ENCODE data around the gene LTB4R2.
A peak's percentile ranks its signal among the peaks of the same experiment; 100 is the strongest.
"Not testable (repeated sequence)": the region's sequence is repeated elsewhere in the genome, so short reads cannot be mapped to it uniquely, and the experiment has no call there.

LTB4R2 gene

DNA sequence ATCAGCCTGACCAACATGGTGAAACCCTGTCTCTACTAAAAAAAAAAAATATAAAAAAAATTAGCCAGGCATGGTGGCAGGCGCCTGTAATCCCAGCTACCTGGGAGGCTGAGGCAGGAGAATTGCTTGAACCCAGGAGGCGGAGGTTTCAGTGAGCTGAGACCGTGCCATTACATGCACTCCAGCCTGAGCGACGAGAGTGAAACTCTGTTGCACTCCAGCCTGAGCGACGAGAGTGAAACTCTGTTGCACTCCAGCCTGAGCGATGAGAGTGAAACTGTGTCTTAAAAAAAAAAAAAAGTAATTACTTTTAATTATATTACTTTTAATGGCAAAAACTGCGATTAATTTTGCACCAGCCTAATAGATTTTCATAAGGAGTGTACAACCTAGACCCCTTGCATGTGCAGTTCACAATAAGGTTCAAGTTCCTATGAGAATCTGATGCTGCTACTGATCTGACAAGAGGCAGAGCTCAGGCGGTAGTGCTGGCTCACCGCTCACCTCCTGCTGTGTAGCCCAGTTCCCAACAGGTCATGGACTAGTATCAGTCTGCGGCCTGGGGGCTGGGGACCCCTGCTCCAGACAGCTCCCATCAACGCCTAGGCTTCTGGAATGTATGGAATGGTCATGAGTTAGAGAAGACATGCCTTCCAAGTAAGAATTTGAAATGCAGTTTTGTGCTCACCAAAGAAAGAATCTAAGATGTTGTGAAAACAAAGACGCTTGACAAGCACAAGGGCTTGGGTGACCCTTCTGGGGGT, 11.5 kb downstream of the LTB4R2 start:
- DNase-seq, result no peak

DNA sequence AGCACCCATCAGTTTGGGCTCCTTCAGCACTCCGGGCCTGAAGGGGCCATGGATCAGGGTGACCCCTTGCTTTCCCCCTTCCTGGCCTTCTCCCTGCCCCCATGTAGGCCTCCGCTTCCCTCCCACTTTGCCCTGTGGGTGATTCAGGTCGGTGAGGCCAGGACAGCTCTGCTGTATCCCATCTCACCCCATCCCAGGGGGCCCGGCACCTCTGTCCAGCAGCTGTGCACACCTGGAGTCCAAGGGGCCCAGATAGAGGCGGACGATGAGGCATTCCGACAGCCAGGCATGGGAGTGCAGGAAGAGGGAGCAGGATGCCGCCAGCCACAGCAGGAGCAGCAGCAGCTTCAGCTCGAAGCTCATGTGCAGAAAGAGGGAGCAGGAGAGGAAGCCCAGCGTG, 12.7 kb downstream of the LTB4R2 start:
- no peak for DNase-seq

DNA sequence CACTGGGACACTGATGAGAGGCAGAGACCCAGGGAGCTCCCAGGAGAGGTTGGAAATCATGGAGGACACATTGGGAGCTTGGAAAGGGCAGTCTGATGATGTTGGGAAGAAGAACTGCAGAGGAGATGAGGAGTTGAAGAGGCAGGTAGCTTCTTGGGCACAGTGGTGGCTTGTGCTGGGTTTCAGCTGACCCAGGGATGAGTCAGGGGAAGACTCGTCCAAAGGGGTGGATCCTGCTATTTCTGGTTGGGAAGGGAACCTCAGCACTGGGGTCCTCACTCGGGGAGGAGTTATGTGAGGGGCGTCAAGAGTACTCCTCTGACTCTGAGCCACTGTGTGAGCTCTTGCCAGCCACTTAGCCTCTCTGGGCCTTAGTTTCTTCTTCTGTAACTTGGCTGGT, 13.4 kb downstream of the LTB4R2 start:
- DNase-seq, result no peak

DNA sequence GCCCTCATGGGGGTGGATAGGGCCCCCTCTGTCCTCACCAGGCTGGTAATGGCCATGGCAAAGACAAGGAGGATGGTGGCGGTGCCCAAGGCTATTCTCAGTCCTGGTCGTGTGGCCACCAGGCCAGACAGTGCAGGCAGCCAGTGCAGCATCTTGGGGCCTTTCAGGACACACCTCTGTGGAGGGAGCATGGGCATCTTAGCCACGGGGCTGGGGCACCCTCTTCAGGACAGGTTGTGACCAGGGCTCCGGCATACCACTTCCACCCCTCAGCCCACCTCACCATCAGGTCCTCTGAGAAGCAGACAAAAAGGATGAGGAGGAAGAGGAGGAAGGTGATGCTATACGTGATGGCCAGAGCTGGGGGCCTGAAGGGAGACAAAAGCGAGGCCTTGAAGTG, 14.1 kb downstream of the LTB4R2 start:
- DNase-seq, result no peak

DNA sequence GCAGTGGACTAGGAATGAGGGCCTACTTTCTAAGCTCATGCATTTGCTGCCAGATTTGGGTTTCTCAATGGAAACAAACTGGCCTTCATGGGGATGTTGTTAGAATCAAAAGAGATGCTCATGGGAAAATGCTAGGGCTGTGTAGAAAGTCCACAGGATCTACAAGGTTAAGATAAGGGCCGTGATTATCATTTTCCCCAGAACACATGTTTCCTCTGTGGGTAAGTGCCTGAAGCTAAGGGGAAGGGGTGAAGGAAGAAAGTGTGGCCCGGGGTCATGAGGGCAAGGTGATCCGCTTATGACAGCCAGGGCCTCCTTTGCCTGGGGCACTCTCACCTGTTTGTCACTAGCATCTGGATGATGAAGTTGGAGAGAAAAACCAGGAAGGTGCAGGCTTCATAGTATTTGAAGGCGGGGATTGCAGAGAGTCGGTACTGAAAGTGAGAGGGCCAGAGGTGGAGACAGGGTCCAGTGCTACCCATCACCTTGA, 15.1 kb downstream of the LTB4R2 start:
- no peak for DNase-seq

DNA sequence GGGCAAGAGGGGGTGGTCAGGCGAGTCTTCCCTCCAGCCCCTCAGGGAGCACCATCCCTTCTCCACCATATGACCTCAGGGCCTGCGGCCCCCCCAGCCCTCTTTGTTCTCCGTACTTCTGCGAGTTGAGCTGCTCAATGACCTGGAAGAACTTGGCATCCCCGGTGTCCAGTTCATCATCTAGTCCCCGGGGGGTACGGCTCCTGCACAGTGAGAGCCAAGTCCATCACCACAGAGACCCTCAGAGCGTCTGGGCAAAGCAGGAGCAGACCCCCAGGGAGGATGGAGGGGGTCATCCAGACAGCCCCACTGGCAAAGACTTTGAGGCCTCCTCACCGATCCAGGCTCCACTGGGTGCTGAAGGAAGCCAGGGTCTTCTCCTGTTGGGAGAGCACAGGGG, 16.0 kb downstream of the LTB4R2 start:
- no peak for DNase-seq

DNA sequence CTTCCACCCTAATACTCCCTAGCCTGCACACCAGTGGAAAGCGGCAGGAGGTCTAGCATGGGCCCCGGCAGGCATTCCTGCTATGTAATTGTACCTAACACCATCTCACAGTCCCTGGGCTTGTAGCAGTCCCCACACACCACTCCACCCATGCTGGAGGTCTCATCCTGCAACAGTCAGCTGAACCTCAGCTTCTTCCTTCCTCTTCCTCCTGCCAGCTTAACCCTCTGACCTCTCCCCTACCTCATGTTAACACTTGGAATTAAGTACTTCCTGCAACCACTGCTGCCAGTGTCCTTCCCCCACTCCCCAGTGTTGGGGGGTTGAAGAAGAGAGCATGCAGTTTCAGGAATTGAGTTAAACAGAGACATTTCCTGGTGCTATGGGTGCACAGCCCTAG, 17.4 kb downstream of the LTB4R2 start:
- DNase-seq, result no peak

DNA sequence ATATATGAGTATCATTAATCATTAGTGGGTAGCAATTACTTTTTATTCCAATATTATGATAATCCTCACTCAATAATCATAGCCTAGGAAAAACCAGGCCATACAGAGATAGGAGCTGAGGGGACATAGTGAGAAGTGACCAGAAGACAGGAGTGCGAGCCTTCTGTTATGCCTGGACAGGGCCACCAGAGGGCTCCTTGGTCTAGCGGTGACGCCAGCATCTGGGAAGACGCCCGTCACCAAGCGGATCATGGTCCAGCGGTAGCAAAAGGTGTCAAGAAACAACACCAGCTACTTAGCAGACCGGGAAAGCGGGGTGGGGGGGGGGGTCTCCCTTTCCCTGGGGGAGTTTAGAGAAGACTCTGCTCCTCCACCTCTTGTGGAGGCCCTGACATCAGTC, 18.0 kb downstream of the LTB4R2 start:
- not testable (repeated sequence) for DNase-seq

DNA sequence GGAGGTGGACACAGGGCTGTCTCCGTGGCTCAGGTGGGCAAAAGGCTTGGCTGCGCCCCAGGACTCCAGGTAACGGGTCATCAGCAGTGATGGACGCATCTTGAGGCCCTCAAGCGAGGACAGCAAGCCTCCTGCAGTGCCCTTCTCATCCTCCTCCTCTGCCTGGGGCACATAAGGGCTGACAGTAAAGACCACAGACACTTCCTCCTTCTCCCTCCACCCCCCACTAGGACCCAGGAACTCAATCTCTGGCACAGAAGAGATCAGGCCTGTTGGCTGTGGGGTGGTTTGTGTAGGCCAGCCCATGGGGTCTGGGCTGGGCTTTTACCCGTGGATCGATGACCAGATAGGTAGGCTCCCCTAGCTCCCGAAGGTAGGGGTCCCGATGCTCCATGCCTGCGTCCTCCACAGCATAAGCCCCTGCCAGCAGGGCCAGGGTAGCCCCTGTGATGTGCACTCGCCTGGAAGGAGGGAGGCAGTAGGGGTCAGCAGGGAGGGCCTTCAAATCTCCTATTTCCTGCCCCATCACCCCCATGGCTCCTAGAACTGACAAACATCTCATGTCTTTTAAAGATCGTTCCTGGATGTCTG, 19.2 kb downstream of the LTB4R2 start:
- no peak for DNase-seq

DNA sequence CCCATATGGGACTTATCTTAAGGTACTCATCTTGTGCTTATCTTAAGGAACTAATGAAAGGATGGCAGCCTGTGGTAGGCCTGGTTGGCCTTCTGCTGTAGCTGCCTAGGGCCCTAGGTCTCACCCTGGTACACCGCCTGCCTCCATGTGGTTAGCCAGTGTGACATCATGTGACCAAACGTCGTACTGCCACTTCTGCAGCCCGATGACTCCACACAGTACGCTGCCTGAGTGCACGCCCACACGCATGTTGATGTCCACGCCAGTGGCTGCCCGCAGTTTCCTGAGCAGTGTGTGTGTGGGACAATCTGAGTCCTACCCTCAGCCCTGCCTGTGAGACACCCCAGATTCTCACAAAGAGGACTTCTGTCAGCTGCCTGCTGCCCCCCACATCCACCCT, 19.8 kb downstream of the LTB4R2 start:
- peak in 1 of 2 experiments; percentile 27 for DNase-seq

DNA sequence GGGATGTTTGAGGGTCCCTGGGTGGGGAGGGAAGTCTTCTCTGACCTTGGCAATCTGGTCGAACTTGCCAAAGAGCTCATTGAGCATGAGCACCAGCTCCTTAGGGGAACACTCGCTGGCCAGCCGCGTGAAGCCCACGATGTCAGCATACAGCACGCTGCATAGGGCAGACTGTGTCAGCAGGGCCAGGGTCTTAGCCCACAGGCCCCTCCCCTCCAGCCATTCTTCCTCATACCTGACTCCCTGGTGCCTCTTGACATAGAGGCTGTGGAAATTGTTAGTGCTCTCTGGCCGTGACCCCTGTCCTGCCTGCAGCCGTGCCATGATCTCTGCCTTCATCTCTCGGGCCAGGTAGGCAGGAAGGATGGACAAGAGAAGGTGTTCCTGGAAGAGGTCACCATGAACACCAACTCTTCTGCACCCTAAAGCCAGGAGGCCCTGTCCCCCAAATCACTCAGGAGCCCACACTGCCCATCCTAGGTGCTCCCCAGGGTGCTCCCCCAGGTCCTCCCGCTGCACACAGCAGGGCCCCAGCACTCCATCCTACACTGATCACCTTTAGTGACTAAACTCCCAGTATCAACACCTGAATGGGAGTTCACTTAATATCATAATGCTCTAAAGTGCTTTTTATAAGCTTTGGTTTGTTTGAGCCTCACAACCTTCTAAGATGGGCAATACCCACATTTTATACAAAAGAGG, 21.2 kb downstream of the LTB4R2 start:
- no peak for DNase-seq

DNA sequence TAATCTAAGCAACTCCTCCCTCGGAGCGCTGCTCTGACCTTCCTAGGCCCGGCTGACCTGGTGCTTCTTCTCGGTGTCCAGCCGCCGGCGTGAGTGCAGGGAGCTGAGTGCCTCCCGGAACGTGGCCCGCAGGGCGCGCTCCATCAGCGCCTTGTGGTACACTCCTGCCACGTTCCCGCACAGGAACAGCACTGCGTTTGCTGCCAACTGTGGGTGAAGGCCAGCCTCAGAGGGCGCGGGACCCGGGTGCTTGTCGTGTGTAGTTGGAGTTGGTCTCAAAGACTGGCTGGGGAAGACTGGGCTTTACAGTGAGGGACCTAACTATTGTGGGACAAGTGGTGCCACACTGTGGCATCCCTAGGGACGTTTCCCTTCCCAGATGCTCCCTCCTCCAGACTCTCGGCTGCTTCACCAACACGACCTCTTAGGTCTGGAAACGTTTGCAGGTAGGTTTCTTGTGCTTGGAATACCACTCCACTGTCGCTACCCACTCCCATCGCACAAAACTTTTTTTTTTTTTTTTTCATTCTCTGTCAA, 21.9 kb downstream of the LTB4R2 start:
- DNase-seq, result no peak

DNA sequence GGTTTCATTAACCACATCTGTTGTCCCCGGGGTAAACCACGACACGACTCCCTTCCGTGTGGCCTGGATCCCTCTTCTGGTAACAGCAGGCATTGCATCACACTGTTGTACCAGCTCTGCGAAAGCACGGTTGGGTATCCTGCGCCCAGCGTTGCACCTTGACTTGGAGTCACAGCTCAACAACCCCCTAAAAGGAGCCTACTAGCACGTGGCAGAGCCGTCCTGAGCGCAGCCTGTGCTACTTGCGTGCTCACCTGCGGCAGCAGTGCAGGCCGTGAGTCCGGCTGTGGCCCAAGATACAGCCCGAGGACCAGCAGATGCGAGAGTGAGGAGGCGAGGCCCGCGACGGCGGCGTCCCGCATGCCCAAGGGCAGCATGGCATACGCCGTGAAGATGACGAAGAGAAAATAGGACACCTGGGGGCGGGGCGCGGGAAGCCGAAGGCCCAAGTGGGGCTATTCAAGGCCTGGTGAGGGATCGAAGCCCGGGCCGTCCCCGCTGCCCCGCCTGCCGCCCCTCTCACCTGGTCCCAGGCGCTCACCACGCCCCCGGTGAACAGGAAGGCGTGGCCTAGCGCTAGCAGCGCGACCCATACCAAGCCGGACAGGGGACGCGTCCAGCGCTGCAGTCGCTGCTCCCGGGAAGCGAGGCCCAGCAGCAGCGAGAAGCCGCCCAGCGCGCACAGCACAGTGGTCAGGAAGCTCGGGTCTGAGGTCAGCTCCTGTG, 22.5 kb downstream of the LTB4R2 start:
- peak; percentile 85 for DNase-seq

DNA sequence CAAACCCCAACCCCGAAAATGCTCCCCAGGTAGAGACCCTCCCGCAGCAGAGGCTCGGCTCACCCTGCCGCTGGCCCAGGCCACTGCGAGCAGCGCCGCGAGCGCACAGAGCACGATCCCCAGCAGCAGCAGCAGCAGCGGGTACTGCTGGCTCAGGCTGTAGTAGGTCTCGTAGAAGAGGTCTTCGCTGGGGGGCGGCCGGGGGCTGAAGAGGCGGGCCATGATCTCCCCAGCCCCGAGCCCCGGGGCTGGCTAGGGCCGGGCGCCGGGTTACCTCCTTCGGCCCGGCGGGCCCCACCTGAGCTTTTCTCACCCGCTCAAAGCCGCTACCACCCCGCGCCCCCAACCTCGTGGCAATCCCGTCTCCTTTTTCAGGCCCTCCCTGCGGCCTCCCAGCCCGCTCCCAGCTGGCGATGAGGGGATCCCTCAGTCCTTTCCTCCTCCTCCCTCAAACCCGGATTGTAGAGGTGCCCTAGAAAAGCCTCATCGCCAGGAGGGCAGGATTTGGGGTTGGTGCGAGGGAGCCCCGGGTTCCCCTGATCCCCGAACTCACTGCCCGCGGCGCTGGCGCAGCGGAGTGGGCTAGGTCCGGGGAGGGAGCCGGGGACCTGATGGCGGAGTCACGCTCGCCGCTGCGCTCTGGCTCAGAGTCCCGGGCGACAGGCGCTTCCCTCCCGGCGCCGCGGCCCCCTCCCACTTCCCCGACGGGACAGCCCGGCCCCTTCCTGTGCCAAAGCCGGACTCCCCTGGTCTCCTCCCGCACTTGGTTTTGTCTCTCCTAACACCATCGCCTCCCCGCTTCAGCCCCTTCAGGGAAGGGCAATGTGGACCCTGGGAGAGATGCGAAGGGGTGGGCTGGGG, 24.7 kb downstream of the LTB4R2 start, which contains the start of gene ADCY4:
Gene ADCY4 (minus strand): TSS at position 641 of the 861 bp plus-strand sequence. CDS start 419 bp downstream, at position 222.
- DNase-seq, result no peak

DNA sequence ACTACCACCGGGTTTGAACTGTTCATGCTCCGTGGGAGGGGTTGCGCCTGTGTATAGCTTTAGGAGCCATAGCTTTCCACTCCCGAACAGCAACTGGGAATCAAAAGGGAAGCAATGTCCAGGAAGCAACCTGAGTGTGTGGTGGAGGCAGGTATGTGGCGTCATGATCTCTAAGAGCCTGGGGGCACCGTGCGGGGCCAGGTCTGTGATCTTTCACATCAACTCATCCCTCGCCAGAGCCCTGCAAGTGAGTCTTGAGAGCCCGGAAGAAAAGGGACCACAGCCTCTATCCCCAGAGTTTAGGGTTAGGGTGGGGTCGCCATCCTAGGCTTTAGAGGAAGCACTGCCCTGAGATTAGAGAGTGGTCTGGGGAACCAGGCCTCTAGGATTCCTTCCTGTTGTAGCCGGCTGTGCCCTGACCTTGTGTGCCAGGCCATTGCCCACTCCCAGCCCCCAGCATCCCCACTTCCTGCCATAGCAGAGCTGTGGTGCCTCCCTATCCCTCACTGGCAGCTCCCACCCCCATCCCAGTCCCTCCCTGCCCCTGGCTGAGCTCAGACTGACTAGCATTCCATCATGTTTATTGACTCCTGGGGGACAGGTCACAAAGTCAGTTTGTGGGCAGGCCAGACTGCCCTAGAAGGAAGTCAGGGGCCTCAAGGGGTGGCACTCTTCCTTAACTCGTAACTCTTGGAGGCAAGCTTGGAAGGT, 25.7 kb downstream of the LTB4R2 start:
- no peak for DNase-seq

DNA sequence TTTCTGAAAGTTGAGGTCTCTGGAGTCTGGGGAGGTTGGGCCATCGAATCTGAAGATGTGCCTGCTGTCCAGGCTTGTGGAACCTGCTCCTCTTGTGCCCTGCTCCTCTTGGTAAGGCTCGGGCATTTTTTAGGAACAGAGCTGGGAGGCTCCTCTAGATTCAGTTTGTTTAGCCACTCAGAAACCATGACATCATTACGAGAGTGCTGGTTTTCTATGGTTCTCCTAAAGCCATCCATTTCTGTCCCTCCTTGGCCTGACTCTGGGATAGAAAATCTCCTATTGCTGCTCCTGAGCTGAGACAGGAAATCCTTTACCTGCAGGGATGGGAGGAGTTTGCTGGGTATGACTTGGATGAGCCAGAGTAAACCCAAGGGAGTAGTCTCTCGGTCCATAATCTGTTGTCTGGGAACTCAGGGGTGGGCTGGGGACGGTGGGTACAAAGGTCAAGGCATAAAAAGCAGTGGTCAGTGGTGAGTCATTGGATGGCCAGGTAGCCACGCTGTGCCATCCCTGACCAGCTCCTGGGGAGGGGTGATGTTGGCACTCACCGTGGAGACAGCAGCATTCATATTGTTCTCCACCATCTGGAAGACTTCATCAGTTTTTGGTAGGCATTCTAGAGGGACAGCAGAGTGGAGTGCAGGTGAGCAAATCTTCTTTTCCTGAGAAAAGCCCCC, 27.3 kb downstream of the LTB4R2 start:
- no peak for DNase-seq

DNA sequence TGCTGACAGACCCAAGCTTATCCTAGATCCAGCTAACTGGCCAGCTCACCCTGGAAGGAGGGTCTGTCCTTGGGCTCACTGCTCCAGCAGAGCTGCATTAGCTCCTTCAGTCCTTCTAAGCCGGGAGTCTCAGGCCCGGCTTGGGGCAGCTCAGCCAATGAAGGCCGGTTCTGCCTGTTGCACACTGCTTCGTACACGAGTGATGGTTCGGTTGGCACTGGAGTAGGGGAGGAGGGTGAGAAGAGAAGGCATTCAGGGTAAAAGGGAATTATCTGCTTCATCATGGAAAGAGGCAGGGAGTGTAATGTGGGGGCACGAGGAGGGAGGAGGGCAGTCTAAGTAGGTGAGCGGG, 27.9 kb downstream of the LTB4R2 start:
- DNase-seq, result no peak

DNA sequence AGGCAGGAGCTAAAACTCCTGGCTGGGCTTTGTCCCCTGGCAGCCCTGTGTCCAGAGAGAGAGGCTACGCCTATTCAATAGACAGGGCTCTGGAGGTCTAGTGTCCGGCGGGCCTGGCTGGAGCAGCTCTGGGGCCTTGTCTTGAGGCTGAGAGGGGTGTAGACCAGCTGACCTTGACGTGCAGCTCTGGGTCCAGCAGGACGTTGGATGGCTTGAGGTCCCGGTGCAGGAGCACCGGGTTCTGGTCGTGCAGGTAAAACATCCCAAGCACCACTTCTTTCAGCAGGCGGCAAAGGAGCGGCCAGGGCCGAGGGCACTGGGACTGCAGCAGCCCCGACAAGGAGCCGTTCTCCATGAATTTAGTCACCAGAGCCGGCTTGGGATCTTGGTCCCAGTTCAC, 28.9 kb downstream of the LTB4R2 start:
- no peak for DNase-seq

DNA sequence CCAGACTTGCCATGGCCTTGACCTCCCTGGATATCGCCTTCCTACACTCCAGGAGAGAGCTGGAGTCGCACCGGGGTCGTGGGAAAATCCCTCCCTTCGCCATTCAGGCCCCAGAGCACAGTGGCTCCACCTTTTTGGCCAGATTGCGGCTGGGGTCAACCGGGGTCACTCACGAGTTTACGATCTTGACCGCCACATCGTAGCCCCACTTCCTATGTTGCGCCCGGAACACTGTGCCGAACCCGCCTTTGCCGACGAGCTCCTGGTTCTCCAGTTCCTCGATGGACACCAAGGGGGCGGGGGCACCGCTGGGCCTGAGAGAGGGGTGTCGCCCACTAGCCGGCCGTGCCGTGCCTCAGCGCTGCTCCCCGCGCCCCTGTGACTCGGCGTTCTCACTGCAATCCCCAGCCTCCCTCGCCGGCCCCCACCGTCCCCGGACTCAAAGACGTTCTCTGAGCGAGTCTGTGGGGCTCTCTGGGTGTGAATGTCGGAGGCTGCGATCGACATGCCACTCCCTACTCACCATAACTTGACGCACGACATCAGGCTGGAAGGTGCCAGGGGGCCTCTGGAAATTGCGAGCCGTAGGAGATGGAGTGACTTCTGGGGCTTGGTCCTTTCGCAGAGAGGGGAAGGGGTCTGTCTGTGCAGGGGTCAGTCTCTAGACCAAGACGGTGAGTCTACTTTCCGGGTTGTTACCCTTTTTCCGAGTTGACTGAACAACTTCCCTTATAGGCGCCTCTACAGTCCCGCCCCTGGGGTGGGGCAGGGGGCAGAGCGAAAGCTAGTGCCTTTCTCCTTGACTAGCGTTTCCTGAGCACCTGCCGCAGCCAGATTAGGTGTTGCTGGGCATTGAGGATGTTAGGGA, 29.6 kb downstream of the LTB4R2 start, which contains the start of gene RIPK3:
Gene RIPK3 (minus strand): TSS at position 708 of the 868 bp plus-strand sequence. CDS start 165 bp downstream, at position 543.
- DNase-seq, result peak; percentile 67 to 68

DNA sequence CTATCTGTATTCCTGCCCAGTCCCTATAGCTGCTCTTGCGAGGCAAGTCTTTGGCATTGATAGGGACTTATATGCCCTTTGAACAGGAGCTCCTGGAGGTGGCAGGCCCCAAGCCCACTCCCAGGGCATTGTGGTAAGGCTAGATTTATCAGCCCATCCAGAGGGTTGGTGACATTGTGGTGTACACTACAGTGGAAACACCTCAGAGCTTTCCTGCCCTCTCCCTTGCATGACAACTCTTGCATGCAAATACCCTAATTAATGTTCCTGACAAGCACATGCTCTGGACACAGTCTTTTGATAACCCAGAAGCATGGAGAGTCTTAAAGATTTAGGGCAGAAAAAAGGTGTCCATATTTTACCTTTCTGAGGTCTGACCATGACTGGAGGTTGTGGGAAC, 30.7 kb downstream of the LTB4R2 start:
- DNase-seq, result no peak

Data from activated CD4-positive, alpha-beta T cell treated with anti-CD3 and anti-CD28 coated beads, Interleukin-2, amount 50 U/mL, for 4 hours (primary cell).